Heart left ventricle (tissue), 13 donors: ENCODE results near the gene SASS6.

Experiments
- CTCF ChIP-seq, 12 donors: fragments of 200-600 bp; sonication (generic) in 4 of 12; IDR thresholded peaks; one replicate each; pipeline versions ENCODE4 v1.5.0 to v1.8.0; 2018 to 2022; ENCODE audit warnings: antibody characterized with exemption in 12 of 12, mild to moderate bottlenecking in 5 of 12
- POLR2A ChIP-seq, 2 donors: fragments of 450-650 bp; IDR thresholded peaks; one replicate each; pipeline ENCODE4 v1.6.1; 2017; ENCODE audit warnings: antibody characterized with exemption in 2 of 2, mild to moderate bottlenecking in 2 of 2, moderate library complexity in 2 of 2
- donor health status: ischemic (EF 13 %, LVEDD 7.1; RV severe dilation, severe dysfunction).
- donor health status: DM: no; HTN: yes; CAD: no.
- donor health status: DM: no; HTN: no; CAD: no.
- donor health status: ischemic (EF 25% LVEDD 6.9; RV normal size, moderate dysfunction).
- donor health status: ischemic (EF 25% LVEDD 5.7; RV mildly dilated, moderate dysfunction).
- donor health status: ischemic (EF 35%, LVEDD 5.7; RV mildly dilated, moderate dysfunction).
- donor health status: nonischemic (EF 11% LVEDD 7.7; RV severe dilation, severe dysfunction).
- donor health status: DM: yes; HTN: yes; CAD: no.
- donor health status: PGD.
- donor health status: ischemic (EF 29% LVEDD 5.4; RV normal size, mild dysfunction).
- donor health status: nonischemic (EF 23%, LVEDD 6.1; RV moderate dilation, normal function).

GRCh38 chr1:100131623-100132022, 1.1 kb downstream of the SASS6 start:
- TF ChIP-seq CTCF (IDR thresholded peaks at IDR 0.05) (no peak), POLR2A (IDR thresholded peaks at IDR 0.05) (no peak)
